WTC11 (cell line): ENCODE measurements around the gene MRPL52. TPM values are rescaled to one million over a fixed set of nuclear protein-coding genes. Genes with fewer than 3 reads are reported as not detected.
A peak's percentile ranks its signal among the peaks of the same experiment; 100 is the strongest.

Experiments
- ATAC-seq: fragments of 200-7000 bp; cut with Tn5 transposase; 2 replicates; pipeline ENCODE4 v1.10.0; 2021; ENCODE audit warnings: mild to moderate bottlenecking, moderate library complexity
- CTCF ChIA-PET: fragments of 300-600 bp; sonication (Branson Sonifier 250); formaldehyde crosslinking; loops from one replicate; lab custom pipeline; 2021; ENCODE audit warnings: antibody characterized with exemption; lab: Charles Lee
- POLR2A ChIA-PET: fragments of 350-600 bp; sonication (Branson Sonifier 250); formaldehyde crosslinking; loops from one replicate; lab custom pipeline; 2021; ENCODE audit warnings: antibody characterized with exemption; lab: Charles Lee
- DNase-seq: peaks from one replicate; pipeline ENCODE4 v3.0.0; 2021; ENCODE audit warnings: low spot score
- H3K27ac Mint-ChIP-seq: 2 replicates; pipeline ENCODE4 v1.8.0; 2021; ENCODE audit warnings: mixed read lengths
- H3K27me3 Mint-ChIP-seq: 2 replicates; pipeline ENCODE4 v1.8.0; 2021; ENCODE audit warnings: low read depth, mild to moderate bottlenecking, moderate library complexity, mixed read lengths
- H3K36me3 Mint-ChIP-seq: 2 replicates; pipeline ENCODE4 v1.8.0; 2021; ENCODE audit warnings: mixed read lengths
- H3K4me1 Mint-ChIP-seq: 2 replicates; pipeline ENCODE4 v1.8.0; 2022; ENCODE audit warnings: mixed read lengths
- H3K4me3 Mint-ChIP-seq: 2 replicates; pipeline ENCODE4 v1.8.0; 2021; ENCODE audit warnings: mild to moderate bottlenecking, moderate library complexity, mixed read lengths
- H3K9me3 Mint-ChIP-seq: 2 replicates; pipeline ENCODE4 v1.8.0; 2021; ENCODE audit warnings: mixed read lengths
- EMX1 ChIP-seq: fragments of 250-450 bp; sonication (Bioruptor Pico); IDR thresholded peaks from 2 replicates; pipeline ENCODE4 v1.8.0; 2021; ENCODE audit warnings: mild to moderate bottlenecking
- ESRRA ChIP-seq: sonication (generic); formaldehyde crosslinking; IDR thresholded peaks from 2 replicates; pipeline ENCODE4 v1.8.1; 2022; ENCODE audit warnings: mild to moderate bottlenecking, missing genetic modification reagents, borderline replicate concordance
- ETV6 ChIP-seq: sonication (generic); formaldehyde crosslinking; IDR thresholded peaks from 2 replicates; pipeline ENCODE4 v1.8.1; 2022; ENCODE audit warnings: mild to moderate bottlenecking, missing genetic modification reagents
- FOXJ3 ChIP-seq: sonication (generic); formaldehyde crosslinking; IDR thresholded peaks from 2 replicates; pipeline ENCODE4 v1.9.0; 2021; ENCODE audit warnings: missing genetic modification reagents, mild to moderate bottlenecking, borderline replicate concordance
- GTF2I ChIP-seq: fragments of 250-450 bp; sonication (Bioruptor Pico); conservative IDR thresholded peaks from 2 replicates; pipeline ENCODE4 v1.4.0; 2021; ENCODE audit warnings: mild to moderate bottlenecking
- HMGA2 ChIP-seq: fragments of 250-450 bp; sonication (Bioruptor Pico); IDR thresholded peaks from 2 replicates; pipeline ENCODE4 v1.4.0; 2021; ENCODE audit warnings: mild to moderate bottlenecking, moderate library complexity
- MXD4 ChIP-seq: fragments of 250-450 bp; sonication (Bioruptor Pico); IDR thresholded peaks from 2 replicates; pipeline ENCODE4 v1.8.0; 2021; ENCODE audit warnings: mild to moderate bottlenecking, moderate library complexity, borderline replicate concordance
- TEAD1 ChIP-seq: sonication (generic); formaldehyde crosslinking; IDR thresholded peaks from 2 replicates; pipeline ENCODE4 v1.8.0; 2022; ENCODE audit warnings: mild to moderate bottlenecking, missing genetic modification reagents
- ZNF138 ChIP-seq: sonication (generic); formaldehyde crosslinking; conservative IDR thresholded peaks from 2 replicates; pipeline ENCODE4 v1.8.1; 2022; ENCODE audit warnings: mild to moderate bottlenecking, moderate library complexity, missing genetic modification reagents
- ZNF317 ChIP-seq: sonication (generic); formaldehyde crosslinking; IDR thresholded peaks from 2 replicates; pipeline ENCODE4 v1.8.1; 2023; ENCODE audit warnings: low read depth, mild to moderate bottlenecking, moderate library complexity, missing genetic modification reagents, borderline replicate concordance
- ZNF423 ChIP-seq: fragments of 250-450 bp; sonication (Bioruptor Pico); IDR thresholded peaks from 2 replicates; pipeline ENCODE4 v2.1.2; 2022; ENCODE audit warnings: mild to moderate bottlenecking, moderate library complexity
- total RNA-seq: library from RNA; stranded (reverse); gene quantifications from 3 replicates; pipeline ENCODE4 v1.2.3, GENCODE V29; 2021
- TF ChIP-seq, protein P1 (sequence below): sonication (generic); formaldehyde crosslinking; IDR thresholded peaks from 2 replicates; pipeline ENCODE4 v1.8.1; 2023; ENCODE audit warnings: mild to moderate bottlenecking, missing genetic modification reagents, moderate library complexity
- TF ChIP-seq, protein P2 (sequence below): sonication (generic); formaldehyde crosslinking; IDR thresholded peaks from 2 replicates; pipeline ENCODE4 v1.8.0; 2023; ENCODE audit warnings: missing genetic modification reagents, mild to moderate bottlenecking, borderline replicate concordance
- TF ChIP-seq, protein P3 (sequence below): sonication (generic); formaldehyde crosslinking; IDR thresholded peaks from 2 replicates; pipeline ENCODE4 v1.8.1; 2022; ENCODE audit warnings: low read depth, missing genetic modification reagents, borderline replicate concordance
- TF ChIP-seq, protein P4 (sequence below): sonication (generic); formaldehyde crosslinking; conservative IDR thresholded peaks from 2 replicates; pipeline ENCODE4 v1.8.1; 2022; ENCODE audit warnings: mild to moderate bottlenecking, missing genetic modification reagents
- TF ChIP-seq, protein P5 (sequence below): sonication (generic); formaldehyde crosslinking; IDR thresholded peaks from 2 replicates; pipeline ENCODE4 v1.8.0; 2022; ENCODE audit warnings: mild to moderate bottlenecking, missing genetic modification reagents
- TF ChIP-seq, protein P6 (sequence below): fragments of 250-450 bp; sonication (Bioruptor Pico); IDR thresholded peaks from 2 replicates; pipeline ENCODE4 v1.9.0; 2021; ENCODE audit warnings: mild to moderate bottlenecking
- TF ChIP-seq, protein P7 (sequence below): sonication (generic); formaldehyde crosslinking; IDR thresholded peaks from 2 replicates; pipeline ENCODE4 v1.8.0; 2023; ENCODE audit warnings: missing genetic modification reagents

Gene MRPL52
- total RNA-seq, 1 experiment from 2014 or later = 170 TPM

DNA sequence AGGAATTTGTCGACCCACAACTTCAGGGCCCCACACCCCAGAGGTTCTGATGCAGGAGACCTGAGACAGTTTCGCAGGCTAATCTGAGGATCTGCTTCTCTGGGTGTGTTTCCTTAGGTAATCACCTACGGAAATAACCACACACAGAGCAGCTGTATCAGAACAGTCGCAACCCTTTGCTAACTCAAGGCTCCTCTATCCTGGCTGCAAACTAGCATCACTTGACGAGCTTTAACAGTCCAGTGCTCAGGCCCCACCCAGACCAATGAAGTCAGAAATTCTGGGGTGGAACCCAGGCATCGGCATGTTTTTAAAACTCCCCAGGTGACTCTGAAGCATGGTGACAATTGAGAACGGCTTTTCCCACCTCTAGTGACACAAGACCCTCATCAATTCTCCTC lies 35.1 kb upstream of the MRPL52 start (continued):
- no peak for TF ChIP-seq ESRRA (CRISPR knock-in tag)
- TF ChIP-seq ZNF317 (CRISPR knock-in tag) = no peak
- TF ChIP-seq, protein P1, sequence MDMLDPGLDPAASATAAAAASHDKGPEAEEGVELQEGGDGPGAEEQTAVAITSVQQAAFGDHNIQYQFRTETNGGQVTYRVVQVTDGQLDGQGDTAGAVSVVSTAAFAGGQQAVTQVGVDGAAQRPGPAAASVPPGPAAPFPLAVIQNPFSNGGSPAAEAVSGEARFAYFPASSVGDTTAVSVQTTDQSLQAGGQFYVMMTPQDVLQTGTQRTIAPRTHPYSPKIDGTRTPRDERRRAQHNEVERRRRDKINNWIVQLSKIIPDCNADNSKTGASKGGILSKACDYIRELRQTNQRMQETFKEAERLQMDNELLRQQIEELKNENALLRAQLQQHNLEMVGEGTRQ = no peak
- no peak for TF ChIP-seq TEAD1 (CRISPR knock-in tag)
- TF ChIP-seq, protein P2, sequence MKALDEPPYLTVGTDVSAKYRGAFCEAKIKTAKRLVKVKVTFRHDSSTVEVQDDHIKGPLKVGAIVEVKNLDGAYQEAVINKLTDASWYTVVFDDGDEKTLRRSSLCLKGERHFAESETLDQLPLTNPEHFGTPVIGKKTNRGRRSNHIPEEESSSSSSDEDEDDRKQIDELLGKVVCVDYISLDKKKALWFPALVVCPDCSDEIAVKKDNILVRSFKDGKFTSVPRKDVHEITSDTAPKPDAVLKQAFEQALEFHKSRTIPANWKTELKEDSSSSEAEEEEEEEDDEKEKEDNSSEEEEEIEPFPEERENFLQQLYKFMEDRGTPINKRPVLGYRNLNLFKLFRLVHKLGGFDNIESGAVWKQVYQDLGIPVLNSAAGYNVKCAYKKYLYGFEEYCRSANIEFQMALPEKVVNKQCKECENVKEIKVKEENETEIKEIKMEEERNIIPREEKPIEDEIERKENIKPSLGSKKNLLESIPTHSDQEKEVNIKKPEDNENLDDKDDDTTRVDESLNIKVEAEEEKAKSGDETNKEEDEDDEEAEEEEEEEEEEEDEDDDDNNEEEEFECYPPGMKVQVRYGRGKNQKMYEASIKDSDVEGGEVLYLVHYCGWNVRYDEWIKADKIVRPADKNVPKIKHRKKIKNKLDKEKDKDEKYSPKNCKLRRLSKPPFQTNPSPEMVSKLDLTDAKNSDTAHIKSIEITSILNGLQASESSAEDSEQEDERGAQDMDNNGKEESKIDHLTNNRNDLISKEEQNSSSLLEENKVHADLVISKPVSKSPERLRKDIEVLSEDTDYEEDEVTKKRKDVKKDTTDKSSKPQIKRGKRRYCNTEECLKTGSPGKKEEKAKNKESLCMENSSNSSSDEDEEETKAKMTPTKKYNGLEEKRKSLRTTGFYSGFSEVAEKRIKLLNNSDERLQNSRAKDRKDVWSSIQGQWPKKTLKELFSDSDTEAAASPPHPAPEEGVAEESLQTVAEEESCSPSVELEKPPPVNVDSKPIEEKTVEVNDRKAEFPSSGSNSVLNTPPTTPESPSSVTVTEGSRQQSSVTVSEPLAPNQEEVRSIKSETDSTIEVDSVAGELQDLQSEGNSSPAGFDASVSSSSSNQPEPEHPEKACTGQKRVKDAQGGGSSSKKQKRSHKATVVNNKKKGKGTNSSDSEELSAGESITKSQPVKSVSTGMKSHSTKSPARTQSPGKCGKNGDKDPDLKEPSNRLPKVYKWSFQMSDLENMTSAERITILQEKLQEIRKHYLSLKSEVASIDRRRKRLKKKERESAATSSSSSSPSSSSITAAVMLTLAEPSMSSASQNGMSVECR (CRISPR knock-in tag) = no peak
- TF ChIP-seq ZNF138 (CRISPR knock-in tag) = no peak

DNA sequence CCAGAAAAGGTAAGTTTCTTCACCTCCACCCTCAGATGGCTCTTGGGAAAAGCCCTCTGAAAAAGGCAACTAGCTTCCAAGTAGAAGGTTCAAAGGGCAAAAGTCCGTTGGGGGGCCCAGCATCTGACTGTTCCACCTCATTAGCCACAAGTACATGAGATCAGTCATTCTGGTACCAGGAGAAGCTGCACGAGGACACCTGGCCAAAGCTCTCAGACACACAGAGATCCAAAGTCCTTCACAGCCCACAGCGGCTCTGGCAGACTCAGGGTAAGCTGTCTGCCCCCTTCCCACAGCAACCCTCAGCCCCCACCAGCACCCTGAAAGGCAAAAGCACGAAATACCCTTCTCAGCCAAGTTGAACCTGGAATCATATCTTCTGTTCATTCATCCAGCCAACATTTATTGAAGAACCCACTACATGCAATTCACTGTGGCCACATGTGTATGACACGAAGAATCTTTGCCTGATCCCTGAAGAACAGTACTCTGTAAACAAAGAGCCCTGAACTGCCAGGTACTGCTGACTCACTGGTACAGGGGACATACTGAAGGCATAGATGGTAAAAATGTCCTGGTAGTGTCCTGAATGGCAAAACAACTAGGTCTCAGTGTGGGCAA lies 33.5 kb upstream of the MRPL52 start:
- Mint-ChIP-seq H3K36me3 (peaks cover 4% of the 10 kb centered on the region; the same call in 1 of the 2 replicates), H3K27me3 (no peaks in the 10 kb centered on the region; the same call in 1 of the 2 replicates), H3K4me1 (peaks cover 16% of the 10 kb centered on the region), H3K9me3 (peaks cover 4% of the 10 kb centered on the region), H3K27ac (peak overlapping the region; percentile 53)
- no peak for ATAC-seq
- DNase-seq = no peak
- POLR2A ChIA-PET = interaction anchor here (1.1 to 1.3 kb wide), 2 partner anchors 25 to 34 kb away, joined by 4 to 12 read pairs; partner anchors contain the start of gene MRPL52
- TF ChIP-seq, protein P3, sequence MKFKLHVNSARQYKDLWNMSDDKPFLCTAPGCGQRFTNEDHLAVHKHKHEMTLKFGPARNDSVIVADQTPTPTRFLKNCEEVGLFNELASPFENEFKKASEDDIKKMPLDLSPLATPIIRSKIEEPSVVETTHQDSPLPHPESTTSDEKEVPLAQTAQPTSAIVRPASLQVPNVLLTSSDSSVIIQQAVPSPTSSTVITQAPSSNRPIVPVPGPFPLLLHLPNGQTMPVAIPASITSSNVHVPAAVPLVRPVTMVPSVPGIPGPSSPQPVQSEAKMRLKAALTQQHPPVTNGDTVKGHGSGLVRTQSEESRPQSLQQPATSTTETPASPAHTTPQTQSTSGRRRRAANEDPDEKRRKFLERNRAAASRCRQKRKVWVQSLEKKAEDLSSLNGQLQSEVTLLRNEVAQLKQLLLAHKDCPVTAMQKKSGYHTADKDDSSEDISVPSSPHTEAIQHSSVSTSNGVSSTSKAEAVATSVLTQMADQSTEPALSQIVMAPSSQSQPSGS (CRISPR knock-in tag) = no peak
- no peak for TF ChIP-seq GTF2I (CRISPR knock-in tag)
- TF ChIP-seq, protein P4, sequence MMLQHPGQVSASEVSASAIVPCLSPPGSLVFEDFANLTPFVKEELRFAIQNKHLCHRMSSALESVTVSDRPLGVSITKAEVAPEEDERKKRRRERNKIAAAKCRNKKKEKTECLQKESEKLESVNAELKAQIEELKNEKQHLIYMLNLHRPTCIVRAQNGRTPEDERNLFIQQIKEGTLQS (CRISPR knock-in tag) = no peak
- TF ChIP-seq, protein P5, sequence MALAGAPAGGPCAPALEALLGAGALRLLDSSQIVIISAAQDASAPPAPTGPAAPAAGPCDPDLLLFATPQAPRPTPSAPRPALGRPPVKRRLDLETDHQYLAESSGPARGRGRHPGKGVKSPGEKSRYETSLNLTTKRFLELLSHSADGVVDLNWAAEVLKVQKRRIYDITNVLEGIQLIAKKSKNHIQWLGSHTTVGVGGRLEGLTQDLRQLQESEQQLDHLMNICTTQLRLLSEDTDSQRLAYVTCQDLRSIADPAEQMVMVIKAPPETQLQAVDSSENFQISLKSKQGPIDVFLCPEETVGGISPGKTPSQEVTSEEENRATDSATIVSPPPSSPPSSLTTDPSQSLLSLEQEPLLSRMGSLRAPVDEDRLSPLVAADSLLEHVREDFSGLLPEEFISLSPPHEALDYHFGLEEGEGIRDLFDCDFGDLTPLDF = no peak
- TF ChIP-seq, all 79 proteins: peak for 0
- CTCF ChIA-PET = interaction anchor here (0.6 to 2.6 kb wide), 13 partner anchors 10 to 239 kb away, joined by 3 to 8 read pairs (median 4); partner anchors contain the start of gene DAD1
- no peak overlapping the region for H3K4me3 Mint-ChIP-seq

DNA sequence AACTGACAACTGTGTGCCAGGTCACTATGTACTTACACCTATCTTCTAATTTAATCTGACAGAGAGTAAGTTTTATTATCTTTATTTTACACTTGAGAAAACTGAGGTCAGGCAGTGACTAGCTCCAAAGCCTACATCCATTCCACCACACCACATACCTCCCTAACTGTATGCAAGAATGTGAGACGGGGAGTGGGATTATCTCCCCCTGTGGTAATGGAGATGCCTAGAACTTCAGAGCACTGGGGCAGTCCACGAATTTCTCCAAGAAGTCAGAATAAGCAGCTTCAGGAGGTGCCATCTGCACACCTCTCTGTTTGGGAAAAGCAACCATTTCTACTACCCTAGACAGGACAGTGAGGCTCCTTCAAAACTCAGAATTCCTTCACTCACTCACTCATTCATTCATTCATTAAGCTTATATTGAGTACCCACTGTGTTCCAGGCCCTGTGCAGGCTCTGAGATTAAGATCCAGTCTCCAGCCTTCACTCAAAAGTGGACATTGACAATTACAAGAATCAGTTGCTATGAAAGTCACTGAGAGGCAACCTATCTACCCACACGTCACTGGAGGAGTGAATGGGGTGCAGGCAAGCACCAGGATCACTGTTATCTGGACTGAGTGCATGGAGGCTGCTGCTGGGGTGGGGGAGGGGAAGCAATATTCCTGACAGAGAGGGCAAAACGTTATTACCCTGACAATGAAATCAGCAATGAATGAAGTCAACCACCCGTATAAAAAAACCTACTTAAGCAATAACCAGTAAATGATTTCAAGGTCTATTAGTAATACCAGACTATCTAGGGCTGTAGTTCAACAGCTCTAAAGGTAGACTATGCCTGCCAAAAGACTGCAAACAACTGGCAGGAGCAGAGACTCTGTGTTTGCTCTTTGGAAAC lies 32.4 kb upstream of the MRPL52 start:
- DNase-seq (no peak), ATAC-seq (peak; percentile 97)
- POLR2A ChIA-PET = interaction anchor here (1.1 to 1.3 kb wide), 2 partner anchors 24 to 33 kb away, joined by 4 to 12 read pairs; partner anchors contain the start of gene MRPL52
- CTCF ChIA-PET = interaction anchor here (1.0 to 2.6 kb wide), 12 partner anchors 10 to 241 kb away, joined by 3 to 8 read pairs (median 4); partner anchors contain the start of gene DAD1
- no peaks in the 10 kb centered on the region; the same call in 1 of the 2 replicates for H3K27me3 Mint-ChIP-seq
- no peak overlapping the region for H3K4me3 Mint-ChIP-seq
- peaks cover 4% of the 10 kb centered on the region; the same call in 1 of the 2 replicates for H3K36me3 Mint-ChIP-seq
- H3K9me3 Mint-ChIP-seq = peaks cover 4% of the 10 kb centered on the region
- peaks cover 16% of the 10 kb centered on the region for H3K4me1 Mint-ChIP-seq
- H3K27ac Mint-ChIP-seq = peak overlapping the region; percentile 12; the same call in 1 of the 2 replicates
- TF ChIP-seq EMX1 (CRISPR knock-in tag) (no peak), ZNF423 (CRISPR knock-in tag) (no peak), ZNF138 (CRISPR knock-in tag) (no peak), ETV6 (CRISPR knock-in tag) (no peak), MXD4 (CRISPR knock-in tag) (no peak), HMGA2 (CRISPR knock-in tag) (no peak), FOXJ3 (no peak)
- TF ChIP-seq, protein P6, sequence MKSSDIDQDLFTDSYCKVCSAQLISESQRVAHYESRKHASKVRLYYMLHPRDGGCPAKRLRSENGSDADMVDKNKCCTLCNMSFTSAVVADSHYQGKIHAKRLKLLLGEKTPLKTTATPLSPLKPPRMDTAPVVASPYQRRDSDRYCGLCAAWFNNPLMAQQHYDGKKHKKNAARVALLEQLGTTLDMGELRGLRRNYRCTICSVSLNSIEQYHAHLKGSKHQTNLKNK (CRISPR knock-in tag) = no peak
- TF ChIP-seq, protein P7, sequence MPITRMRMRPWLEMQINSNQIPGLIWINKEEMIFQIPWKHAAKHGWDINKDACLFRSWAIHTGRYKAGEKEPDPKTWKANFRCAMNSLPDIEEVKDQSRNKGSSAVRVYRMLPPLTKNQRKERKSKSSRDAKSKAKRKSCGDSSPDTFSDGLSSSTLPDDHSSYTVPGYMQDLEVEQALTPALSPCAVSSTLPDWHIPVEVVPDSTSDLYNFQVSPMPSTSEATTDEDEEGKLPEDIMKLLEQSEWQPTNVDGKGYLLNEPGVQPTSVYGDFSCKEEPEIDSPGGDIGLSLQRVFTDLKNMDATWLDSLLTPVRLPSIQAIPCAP (CRISPR knock-in tag) = no peak
